ENCODE measurements around the gene BCAP31. TPM values are rescaled to one million over a fixed set of nuclear protein-coding genes. Genes with fewer than 3 reads are reported as not detected.

BCAP31 gene
- total RNA-seq: 191 TPM

DNA sequence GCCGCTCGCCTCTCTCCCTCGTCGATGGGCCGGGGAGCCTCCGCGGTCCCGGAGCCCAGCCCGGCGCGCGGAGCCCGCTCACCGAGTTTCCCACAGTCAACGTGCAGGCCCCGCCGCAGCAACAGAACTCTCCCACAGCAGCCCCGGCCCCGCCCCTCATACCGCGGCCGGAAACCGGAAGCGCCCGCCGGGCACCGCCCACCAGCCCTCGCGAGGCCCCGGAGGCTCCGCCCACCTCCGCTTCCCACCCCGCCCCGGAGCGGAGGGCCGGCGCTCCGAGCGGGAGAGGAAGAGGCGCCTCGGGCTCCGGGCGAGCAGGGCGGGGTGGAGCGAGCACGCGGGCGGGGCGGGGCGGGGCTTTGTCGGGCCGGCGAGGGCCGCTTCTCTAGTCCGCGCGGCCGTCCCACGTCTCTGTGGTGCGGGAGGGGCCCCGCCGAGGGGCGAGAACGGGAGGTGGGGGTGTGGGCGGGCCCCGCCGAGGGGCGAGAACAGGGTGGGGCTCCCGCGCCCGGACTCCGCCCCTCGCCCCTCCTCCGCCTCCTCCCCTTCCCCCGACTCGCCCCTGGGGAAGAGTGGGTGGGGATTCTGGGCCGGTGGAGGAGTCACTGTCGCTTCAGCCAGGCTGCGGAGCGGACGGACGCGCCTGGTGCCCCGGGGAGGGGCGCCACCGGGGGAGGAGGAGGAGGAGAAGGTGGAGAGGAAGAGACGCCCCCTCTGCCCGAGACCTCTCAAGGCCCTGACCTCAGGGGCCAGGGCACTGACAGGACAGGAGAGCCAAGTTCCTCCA, at the start of gene BCAP31, which contains the start of gene ABCD1:
Gene BCAP31 (minus strand): TSS at position 136 of the 787 bp plus-strand sequence. CDS start 1,143 bp downstream, outside the sequence.
Gene ABCD1 (plus strand): TSS at position 605 of the 787 bp plus-strand sequence. CDS start 411 bp downstream, outside the sequence.
- ATAC-seq: peak; percentile 85

DNA sequence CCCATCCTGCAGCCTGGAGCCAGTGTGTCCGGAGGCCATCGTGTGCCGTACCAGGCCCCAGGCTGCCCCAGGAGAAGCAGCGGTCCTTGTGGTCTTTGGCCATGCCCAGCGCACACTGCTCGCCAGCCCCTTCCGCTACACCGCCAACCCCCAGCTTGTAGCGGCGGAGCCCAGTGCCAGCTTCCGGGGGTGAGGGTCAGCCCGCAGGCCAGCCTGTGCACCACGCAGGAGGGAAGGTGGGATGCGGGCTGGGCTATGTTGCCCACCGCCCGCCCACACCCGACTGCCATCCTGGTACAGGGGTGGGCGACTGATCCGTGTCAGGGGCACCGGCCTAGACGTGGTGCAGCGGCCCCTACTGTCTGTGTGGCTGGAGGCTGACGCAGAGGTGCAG, 49.0 kb upstream of the BCAP31 start:
- ATAC-seq: no peak

DNA sequence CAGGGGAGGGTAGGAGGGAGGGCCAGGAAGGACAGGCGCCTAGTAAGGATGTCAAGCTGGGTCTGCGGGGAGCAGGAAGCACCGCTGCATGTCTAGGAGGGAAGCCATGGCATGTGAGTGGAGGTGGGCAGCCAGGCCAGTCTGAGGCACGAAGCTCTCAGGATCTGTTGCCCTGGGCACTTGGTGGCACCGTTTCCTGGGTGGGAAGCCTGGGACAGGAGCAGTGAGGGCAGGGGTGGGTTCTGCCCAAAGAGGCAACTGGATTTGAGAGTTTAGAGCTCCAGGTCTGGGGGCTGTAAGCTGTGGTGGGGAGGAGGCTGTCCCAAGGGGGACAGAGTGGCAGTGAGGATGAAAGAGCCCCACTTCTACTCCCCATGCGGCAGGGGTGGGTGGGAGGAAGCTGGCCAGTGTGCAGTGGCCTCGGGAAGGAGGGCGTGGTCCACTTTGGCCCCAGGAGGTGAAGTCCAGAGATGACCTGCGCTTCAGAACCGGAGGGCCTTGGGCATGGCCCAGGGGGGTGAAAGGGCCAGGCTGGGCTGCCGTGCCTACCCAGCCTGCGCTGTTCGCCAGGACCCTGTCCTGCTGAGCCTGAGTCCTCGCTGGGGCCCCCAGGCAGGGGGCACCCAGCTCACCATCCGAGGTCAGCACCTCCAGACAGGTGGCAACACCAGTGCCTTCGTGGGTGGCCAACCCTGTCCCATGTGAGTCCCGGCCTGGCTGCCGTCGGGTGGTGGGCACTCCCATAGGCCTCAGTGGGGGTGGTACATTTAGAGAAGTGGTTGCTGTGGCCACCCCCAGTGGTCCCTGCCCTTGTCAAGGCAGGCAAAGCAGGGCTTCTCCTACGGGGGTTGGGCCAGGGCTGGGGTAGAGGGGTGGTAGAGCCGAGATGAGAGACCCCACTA, 48.4 kb upstream of the BCAP31 start:
- ATAC-seq: no peak

DNA sequence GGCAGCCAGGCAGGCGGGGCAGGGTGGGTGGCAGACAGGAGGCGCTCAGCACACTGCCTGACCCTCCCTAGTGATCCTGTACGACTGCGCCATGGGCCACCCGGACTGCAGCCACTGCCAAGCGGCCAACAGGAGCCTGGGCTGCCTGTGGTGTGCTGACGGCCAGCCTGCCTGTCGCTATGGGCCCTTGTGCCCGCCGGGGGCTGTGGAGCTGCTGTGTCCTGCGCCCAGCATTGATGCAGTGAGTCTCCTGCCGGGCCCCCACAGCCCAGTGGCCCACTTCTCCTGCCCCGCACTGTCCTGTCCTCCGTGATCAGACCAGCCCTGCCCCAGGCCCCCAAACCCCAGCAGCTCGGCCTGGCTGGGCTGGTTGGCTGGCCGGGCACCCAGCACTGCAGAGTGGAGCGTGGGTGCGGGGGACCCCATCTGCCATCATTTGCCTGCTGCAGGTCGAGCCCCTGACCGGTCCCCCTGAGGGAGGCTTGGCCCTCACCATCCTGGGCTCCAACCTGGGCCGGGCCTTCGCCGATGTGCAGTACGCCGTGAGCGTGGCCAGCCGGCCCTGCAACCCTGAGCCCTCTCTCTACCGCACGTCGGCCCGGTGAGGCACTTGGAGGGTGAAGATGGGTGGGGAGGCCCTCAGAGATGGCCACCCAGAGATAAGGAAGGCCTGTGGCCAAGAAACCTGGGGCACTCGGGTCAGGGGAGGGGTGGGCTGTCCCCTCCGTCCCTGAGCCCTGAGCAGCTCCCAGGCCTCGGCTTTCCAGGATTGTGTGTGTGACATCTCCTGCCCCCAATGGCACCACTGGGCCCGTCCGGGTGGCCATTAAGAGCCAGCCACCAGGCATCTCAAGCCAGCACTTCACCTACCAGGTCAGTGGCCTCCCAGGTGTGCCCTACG, 47.5 kb upstream of the BCAP31 start:
- ATAC-seq: no peak

DNA sequence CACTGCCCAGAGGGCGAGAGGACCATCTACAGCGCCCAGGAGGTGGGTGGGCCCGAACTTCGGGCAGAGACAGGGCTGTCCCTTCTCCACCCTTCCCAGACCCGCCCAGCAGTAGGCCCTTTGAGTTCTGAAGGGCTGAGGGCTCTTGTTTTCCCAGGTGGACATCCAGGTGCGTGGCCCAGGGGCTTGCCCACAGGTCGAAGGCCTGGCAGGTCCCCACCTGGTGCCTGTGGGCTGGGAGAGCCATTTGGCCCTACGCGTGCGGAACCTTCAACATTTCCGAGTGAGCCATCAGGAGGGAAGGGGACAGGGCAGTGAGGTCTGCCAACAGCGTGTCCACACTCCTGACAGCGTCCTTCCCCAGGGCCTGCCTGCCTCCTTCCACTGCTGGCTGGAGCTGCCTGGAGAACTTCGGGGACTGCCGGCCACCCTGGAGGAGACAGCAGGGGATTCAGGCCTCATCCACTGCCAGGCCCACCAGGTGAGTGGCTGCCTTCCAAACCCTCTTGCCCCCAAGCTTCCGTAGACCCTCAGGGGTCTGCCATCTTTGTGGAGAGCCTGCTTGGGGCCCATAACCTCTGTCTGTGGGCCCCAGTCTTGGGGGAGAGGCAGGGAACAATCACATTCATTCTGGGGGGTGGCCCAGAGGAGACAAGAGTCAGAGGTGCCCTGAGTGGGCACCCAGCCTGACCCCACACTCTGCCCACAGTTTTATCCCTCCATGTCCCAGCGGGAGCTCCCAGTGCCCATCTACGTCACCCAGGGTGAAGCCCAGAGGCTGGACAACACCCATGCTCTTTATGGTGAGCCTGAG, 46.6 kb upstream of the BCAP31 start:
- no peak for ATAC-seq

DNA sequence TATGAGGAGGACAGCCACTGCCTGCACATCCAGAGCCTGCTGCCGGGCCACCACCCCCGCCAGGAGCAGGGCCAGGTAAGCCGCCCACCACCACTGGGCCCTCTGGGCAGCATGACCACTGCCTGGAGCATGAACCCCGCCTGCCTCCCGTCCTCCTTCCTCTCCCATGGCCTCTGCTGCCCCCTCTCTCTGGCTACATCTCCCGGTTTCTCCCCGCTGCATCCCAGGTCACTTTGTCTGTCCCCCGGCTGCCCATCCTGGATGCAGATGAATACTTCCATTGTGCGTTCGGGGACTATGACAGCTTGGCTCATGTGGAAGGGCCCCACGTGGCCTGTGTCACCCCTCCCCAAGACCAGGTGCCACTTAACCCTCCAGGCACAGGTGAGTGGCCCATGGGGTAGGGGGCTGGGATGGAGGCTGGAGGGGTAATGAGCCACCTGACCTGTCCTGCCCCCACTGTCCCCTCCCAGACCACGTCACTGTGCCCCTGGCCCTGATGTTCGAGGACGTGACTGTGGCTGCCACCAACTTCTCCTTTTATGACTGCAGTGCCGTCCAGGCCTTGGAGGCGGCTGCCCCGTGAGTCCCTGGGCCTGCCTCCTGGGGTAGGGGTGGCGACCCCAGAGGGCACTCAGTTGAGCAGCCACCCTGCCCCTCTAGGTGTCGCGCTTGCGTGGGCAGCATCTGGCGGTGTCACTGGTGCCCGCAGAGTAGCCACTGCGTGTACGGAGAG, 45.8 kb upstream of the BCAP31 start:
- ATAC-seq: no peak

DNA sequence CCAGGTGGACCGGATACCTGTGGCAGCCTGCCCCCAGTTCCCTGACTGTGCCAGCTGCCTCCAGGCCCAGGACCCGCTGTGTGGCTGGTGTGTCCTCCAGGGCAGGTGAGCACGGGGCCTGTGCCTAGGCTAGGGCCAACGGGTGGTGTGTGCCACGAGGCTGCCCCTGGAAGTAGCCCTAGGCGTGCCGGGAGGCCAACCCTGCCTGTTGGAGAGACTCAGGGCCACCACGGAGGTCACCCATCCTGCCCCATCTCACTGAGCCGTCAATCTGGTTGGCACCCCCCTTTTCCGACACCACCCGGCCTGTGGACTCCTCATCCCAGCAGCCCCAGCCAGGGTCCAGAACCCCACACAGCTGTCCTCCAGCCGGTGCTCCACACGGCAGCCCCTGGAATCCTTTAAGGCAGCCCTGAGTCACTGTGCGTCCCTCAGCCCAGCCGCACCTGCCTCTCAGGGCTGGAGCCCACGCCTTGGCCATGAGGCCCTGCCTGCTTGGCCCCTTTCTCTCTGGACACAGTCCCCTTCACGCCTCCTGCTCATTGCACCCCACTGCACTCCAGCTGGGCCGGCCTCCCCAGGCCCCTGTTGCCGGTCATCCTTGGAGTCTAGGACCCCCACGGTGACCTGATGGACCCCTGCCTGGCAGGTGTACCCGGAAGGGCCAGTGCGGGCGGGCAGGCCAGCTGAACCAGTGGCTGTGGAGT, 45.1 kb upstream of the BCAP31 start:
- ATAC-seq: no peak

DNA sequence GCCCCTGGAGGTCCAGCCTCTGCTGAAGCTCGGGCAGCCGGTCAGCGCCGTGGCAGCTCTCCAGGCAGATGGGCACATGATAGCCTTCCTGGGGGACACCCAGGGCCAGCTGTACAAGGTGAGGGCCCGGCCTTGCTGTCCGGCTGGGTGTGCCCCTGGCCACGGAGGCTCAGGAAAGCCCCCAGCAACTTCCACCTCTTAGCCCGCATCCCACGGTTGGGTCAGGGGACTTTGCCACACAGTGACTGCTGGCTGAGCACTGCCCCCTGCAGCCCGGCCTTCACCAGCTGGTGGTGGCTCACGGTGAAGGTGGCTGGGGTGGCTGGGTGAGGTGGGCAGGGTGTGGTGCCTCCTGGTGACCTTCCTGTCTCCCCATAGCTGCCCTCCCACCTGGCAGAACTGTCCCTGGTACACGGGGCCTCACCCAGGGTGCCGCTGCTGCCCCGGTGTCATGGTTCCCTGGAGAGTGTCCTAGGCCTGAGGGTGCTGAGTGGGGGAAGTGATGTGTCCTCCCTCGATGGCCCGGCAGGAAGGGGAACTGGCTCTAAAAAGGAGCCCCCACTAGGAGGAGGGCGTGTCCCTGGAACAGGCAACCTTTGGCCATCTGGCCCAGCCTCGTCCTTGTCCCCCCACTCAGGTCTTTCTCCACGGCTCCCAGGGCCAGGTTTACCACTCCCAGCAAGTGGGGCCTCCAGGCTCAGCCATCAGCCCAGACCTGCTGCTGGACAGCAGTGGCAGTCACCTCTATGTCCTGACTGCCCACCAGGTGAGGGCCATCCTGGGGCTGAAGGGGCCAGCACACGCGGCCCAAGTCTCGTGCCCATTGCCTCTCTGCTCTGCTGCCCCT, 44.3 kb upstream of the BCAP31 start:
- no peak for ATAC-seq

DNA sequence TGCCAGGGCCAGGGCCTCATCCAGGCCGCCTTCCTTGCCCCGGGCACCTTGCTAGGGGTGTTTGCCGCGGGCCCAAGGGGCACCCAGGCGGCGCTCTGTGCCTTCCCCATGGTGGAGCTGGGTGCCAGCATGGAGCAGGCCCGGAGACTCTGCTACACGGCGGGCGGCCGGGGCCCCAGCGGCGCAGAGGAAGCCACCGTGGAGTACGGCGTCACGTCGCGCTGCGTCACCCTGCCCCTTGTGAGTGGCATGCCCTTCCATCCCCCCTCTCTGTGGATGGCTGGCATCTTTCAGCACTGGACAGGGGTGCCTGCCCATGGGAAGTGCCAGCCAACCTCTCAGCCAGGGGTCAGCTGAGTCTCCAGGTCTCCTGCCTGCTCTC, 43.5 kb upstream of the BCAP31 start:
- no peak for ATAC-seq

DNA sequence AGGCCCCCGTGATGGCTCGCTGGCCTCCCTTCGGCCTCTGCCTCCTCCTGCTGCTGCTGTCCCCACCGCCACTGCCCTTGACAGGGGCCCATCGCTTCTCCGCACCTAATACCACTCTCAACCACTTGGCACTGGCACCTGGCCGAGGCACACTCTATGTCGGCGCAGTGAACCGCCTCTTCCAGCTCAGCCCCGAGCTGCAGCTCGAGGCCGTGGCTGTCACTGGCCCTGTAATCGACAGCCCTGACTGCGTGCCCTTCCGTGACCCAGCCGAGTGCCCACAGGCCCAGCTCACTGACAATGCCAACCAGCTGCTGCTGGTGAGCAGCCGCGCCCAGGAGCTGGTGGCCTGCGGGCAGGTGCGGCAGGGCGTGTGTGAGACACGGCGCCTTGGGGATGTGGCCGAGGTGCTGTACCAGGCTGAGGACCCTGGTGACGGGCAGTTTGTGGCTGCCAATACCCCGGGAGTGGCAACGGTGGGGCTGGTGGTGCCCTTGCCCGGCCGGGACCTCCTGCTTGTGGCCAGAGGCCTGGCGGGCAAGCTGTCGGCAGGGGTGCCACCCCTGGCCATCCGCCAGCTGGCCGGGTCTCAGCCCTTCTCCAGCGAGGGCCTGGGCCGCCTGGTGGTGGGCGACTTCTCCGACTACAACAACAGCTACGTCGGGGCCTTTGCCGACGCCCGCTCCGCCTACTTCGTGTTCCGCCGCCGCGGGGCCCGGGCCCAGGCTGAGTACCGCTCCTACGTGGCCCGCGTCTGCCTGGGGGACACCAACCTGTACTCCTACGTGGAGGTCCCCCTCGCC, 42.9 kb upstream of the BCAP31 start:
- ATAC-seq: peak; percentile 3

DNA sequence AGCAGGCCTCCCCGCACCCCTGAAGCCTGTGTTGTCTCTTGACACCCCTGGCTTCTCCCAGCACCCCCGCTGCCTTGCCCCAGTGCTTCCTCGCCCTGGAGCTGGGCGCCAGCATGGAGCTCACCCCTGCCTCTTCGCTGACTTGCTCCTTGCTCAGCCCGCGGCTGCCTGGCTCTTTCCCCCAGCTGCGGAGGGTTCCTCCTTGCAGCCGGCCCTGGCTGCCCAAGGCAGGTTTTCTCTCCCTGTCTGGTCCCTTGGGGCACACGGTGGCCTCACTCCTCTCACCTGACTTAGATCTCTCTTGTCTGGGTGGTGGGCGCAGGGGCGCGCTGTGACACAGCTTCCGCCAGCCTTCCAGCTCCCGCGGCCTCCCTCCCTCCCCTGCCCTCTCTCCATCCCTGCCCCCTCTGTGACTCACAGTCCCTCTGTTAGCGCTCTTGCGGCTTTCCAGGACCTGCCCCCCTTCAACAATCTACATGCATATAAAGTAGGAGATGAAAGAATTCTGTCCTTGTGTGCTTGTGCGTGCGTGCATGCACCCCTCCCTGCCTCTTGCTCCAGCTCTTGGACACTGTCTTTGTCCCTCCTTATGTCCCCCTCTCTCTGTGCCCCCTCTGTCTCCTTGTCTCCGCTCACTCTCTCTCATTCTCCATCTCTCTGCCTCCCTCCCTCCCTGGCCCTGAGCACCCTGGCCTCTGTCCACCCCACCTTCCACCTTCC, 42.1 kb upstream of the BCAP31 start:
- peak; percentile 26 for ATAC-seq

DNA sequence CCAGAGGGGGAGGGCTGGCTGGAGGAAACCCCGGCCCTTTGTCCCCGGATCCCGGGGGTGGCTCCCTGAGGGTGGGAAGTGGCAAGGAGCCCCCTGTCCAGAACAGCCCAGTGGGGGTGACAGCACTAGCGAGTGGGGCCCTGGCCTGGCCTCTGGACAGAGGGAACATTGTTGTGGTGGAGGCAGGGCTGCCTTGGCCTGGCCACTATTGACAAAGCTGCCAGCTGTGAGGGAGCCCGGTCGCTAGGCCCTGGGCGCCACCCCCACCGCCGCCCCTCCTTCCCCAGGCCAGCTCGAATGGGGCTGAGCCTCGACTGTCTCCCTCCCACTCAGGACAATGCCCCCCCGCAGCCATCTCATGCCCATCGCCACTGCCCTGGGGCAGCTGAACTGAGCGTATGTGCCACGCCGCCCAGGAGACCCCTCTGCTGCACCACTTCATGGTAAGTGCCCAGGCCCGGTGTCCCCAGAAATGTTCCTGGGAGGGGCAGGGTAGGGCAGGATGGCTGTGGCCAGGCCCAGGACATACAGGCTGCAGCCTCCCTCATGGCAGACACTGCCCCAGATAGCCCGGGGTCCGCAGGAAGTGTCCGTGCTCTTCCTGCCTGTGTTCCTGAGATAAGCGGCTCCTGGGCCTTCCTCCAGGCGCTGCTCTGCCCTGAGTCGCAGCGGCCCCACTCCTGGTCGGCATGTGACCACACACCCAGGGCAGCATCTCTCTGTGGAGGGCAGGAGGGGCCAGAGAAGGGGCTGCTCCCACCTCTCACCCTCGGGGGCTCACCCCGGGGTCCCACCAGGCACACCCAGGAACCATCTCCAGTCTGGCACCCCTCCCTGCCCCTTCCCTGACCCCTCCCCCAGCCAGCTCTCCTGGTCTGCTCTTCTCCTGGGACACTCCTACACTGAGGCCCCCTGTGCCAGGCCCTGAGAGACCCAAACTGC, 41.2 kb upstream of the BCAP31 start:
- ATAC-seq: no peak

DNA sequence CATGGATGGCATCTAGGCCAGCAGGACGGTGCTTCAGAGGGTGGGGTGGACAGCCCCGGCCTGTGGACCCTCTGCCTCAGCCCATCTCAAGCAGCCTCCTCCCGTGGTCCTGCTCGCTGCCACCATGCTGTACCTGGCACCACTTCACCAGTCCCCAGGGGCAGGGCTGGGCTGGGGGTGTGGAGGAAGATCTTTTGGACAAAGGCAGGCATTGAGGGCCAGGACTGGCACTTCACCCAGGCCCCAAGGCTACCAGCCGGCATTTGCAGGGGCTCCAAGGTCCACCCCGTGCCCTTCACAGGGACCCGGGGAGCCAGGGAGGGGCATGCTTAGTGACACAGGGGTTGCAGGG, 40.6 kb upstream of the BCAP31 start:
- no peak for ATAC-seq

DNA sequence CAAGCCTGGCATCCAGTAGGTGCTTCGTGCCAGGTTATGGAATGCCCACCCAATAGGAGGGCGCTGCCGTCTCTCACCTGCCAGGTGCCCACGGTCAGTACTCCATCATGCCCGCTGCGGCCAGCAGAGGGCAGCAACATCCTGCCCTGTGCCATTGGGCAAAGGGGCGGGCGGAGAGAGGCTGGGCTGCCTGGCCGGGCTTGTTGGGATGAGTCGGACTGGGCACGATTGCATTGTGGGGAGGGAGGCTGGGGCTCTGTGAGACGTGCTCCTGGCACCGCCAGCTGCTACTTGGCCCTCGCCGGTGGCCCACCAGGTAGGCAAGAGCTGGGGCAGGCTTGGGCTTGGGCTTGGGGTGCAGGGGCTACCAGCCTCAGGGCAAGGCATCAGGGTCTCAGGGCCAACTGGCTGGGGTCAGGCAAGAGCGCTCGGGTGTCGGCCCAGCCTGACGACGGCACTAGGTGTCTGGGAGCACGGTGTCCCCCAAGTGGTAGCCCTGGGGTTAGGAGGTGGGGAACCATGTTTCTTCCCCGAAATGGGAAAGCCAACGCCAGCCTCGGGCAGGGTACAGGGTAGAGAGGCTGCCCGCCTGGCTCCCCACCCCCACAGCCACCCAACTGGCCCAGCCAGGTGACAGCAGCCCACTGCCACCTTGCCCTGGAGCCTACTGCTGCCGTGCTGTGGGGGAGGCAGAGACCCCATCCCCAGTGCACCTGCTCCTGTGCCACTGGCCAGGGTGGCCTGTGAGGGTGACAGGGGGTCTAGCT, 40.0 kb upstream of the BCAP31 start, which contains the start of gene PLXNB3:
Gene PLXNB3 (plus strand): TSS at position 261 of the 767 bp plus-strand sequence. CDS start 1,287 bp downstream, outside the sequence.
- ATAC-seq: peak; percentile 88

DNA sequence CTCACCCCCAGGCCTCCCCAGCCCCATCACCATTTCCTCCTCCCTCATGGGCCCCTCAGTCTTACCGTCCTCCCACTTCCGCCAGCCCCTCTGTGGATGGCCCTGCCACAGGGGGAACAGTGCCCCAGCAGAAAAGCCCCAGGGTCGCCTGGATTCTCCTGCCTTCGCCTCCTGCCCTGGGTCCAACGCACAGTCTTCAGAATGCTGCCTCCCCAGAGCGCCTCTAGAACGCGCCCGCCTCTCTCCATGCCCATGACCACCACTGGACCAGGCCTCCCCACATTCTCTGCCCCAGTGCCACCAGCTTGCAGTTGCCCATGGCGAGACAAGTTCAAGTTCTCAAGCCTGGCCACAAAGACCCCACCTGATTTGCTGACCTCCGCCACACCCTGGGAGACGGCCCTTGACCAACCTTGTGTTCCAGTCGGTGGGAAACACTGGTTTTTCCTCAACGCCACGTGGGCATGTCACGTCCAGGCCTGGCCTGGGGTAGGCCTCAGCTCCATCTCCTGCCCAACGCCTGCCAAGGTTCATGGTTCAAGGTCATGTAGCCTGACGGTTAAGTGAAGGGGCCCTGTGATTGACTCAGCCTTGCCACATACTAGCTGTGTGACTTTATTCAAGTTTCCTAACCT, 39.2 kb upstream of the BCAP31 start:
- ATAC-seq: no peak

All from esophagus mucosa (tissue), 1 donor.